Karpas-422 (cell line): ENCODE measurements around the gene ZNF559. TPM values are rescaled to one million over a fixed set of nuclear protein-coding genes. Genes with fewer than 3 reads are reported as not detected.
A peak's percentile ranks its signal among the peaks of the same experiment; 100 is the strongest.

Experiments
- DNase-seq: peaks from one replicate; pipeline ENCODE4 v3.0.0-alpha.2; 2015
- H2AFZ ChIP-seq: fragments of 200-600 bp; sonication (generic); 2 replicates; pipeline ENCODE4 v1.6.1; 2014; ENCODE audit warnings: antibody characterized with exemption, low read length, mixed read lengths
- H3K27ac ChIP-seq: fragments of 200-600 bp; sonication (generic); 2 replicates; pipeline ENCODE4 v1.5.1; 2014; ENCODE audit warnings: mild to moderate bottlenecking, low read length, moderate library complexity
- H3K27me3 ChIP-seq: fragments of 200-600 bp; sonication (generic); 2 replicates; pipeline ENCODE4 v1.6.1; 2014; ENCODE audit warnings: low read length, mixed read lengths
- H3K36me3 ChIP-seq: fragments of 200-600 bp; sonication (generic); 2 replicates; pipeline ENCODE4 v1.6.1; 2014; ENCODE audit warnings: low read length, mixed read lengths; ENCODE audit not compliant: insufficient read depth
- H3K4me1 ChIP-seq: fragments of 200-600 bp; sonication (generic); 2 replicates; pipeline ENCODE4 v1.6.1; 2014; ENCODE audit warnings: mild to moderate bottlenecking, low read length, mixed read lengths
- H3K4me2 ChIP-seq: fragments of 200-600 bp; sonication (generic); 2 replicates; pipeline ENCODE4 v1.6.1; 2014; ENCODE audit warnings: low read length, low read depth, mild to moderate bottlenecking; ENCODE audit not compliant: poor library complexity, severe bottlenecking
- H3K4me3 ChIP-seq: fragments of 200-600 bp; sonication (generic); 2 replicates; pipeline ENCODE4 v1.5.1; 2014; ENCODE audit warnings: mild to moderate bottlenecking, antibody characterized with exemption, low read length, mixed read lengths
- H3K79me2 ChIP-seq: fragments of 200-600 bp; sonication (generic); 2 replicates; pipeline ENCODE4 v1.6.1; 2014; ENCODE audit warnings: mild to moderate bottlenecking, low read length, mixed read lengths
- H3K9ac ChIP-seq: fragments of 200-600 bp; sonication (generic); 2 replicates; pipeline ENCODE4 v1.6.0; 2014; ENCODE audit warnings: low read length
- H3K9me2 ChIP-seq: fragments of 200-600 bp; sonication (generic), shearing (Covaris generic); replicated peaks from 2 replicates; pipeline ENCODE4 v1.6.0; 2014; ENCODE audit warnings: mild to moderate bottlenecking, low read length, moderate library complexity; ENCODE audit not compliant: insufficient read depth
- H3K9me3 ChIP-seq: fragments of 300-700, 200-600 bp; sonication (generic); 2 replicates; pipeline ENCODE4 v1.6.1; 2014; ENCODE audit warnings: low read length, mixed read lengths
- H4K20me1 ChIP-seq: fragments of 200-600 bp; sonication (generic); 2 replicates; pipeline ENCODE4 v1.6.1; 2014; ENCODE audit warnings: mild to moderate bottlenecking, antibody characterized with exemption, low read length, low read depth; ENCODE audit not compliant: insufficient read depth
- total RNA-seq: library from RNA; depleted of rRNA; stranded (reverse); fragments of >200 nt; shearing (Covaris generic); gene quantifications from 2 replicates; pipeline ENCODE4 v1.2.3, GENCODE V29; 2014; ENCODE audit warnings: low replicate concordance; rRNA removed

The ZNF559 gene
- total RNA-seq, 1 experiment from 2014 or later = 42.2 TPM

DNA sequence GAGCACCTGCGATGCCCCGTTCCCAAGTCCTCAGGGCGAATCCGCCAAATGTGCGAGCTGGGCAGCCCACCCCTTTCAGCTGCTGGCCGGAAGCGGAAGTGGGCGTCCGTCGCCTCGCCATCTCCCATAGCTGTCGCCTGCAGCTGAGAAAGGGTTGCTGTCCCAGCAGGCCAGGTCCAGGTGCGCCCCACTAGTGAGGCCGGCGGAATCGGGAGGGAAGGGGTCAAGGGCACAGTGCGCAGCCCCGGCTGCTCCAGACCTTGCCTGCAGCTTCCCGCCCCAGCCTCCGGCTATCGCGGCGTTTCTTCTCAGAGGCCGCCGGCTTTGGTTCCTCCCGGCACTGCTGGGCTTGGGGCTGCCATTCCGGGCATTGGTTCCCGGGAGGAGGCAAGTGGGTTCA lies 38.9 kb downstream of the ZNF559 start, which contains the start of gene ZNF177:
Gene ZNF177, plus strand, starts transcription at position 109 of the 400 bp plus-strand sequence. CDS start 15,299 bp downstream, outside the sequence.
- H2AFZ ChIP-seq = no peak within 1 kb of the TSS
- peaks cover 12% of the 10 kb centered on the region for H3K36me3 ChIP-seq
- H3K9me3 ChIP-seq = peaks cover 25% of the 10 kb centered on the region
- no peak within 1 kb of the TSS for H3K4me2 ChIP-seq
- no peak within 1 kb of the TSS for H3K4me3 ChIP-seq
- H3K9me2 ChIP-seq = no peaks in the 10 kb centered on the region
- no peak within 1 kb of the TSS for H3K9ac ChIP-seq
- no peaks in the 10 kb centered on the region for H4K20me1 ChIP-seq
- H3K27me3 ChIP-seq = no peaks in the 10 kb centered on the region
- no peak for DNase-seq
- no peaks in the 10 kb centered on the region for H3K4me1 ChIP-seq
- H3K79me2 ChIP-seq = no peaks in the 10 kb centered on the region
- H3K27ac ChIP-seq = no peak within 1 kb of the TSS

GRCh38 chr19:9370738-9371619 lies 47.0 kb downstream of the ZNF559 start:
- Histone ChIP-seq H3K9me2 (no peaks in the 10 kb centered on the region), H3K4me3 (no peak overlapping the region), H2AFZ (no peak overlapping the region), H4K20me1 (no peaks in the 10 kb centered on the region), H3K9me3 (peaks cover 53% of the 10 kb centered on the region), H3K36me3 (peaks cover 26% of the 10 kb centered on the region), H3K9ac (no peak overlapping the region), H3K27me3 (no peaks in the 10 kb centered on the region), H3K4me1 (no peaks in the 10 kb centered on the region), H3K27ac (no peak overlapping the region), H3K79me2 (no peaks in the 10 kb centered on the region), H3K4me2 (no peak overlapping the region)
- no peak for DNase-seq

GRCh38 chr19:9381361-9381785 lies 57.4 kb downstream of the ZNF559 start:
- Histone ChIP-seq H3K9me2 (no peaks in the 10 kb centered on the region), H3K9me3 (peaks cover 68% of the 10 kb centered on the region), H3K36me3 (peaks cover 71% of the 10 kb centered on the region), H3K79me2 (no peaks in the 10 kb centered on the region), H3K4me1 (no peaks in the 10 kb centered on the region), H3K4me3 (0 out of 2 replicates have a peak overlapping the region, but pooled peaks have one; percentile 12), H2AFZ (no peak overlapping the region), H3K27me3 (no peaks in the 10 kb centered on the region), H3K9ac (no peak overlapping the region), H4K20me1 (no peaks in the 10 kb centered on the region), H3K4me2 (no peak overlapping the region), H3K27ac (no peak overlapping the region)
- DNase-seq = no peak

Other genes starting within 250 kb of the ZNF559 start
- gene OR1M1, start 237.1 kb upstream of the ZNF559 start, total RNA-seq = not detected in 2 replicates
- not detected in 2 replicates for gene OR7G2, start 216.7 kb upstream of the ZNF559 start, total RNA-seq
- not detected in 2 replicates for gene OR7G1, start 208.4 kb upstream of the ZNF559 start, total RNA-seq
- not detected in 2 replicates for gene OR7G3, start 197.2 kb upstream of the ZNF559 start, total RNA-seq
- gene ZNF317, start 183.8 kb upstream of the ZNF559 start, total RNA-seq = 26.6 and 48.1 TPM in 2 replicates
- gene OR7D2, start 145.2 kb upstream of the ZNF559 start, total RNA-seq = not detected in 2 replicates
- gene OR7D4, start 104.6 kb upstream of the ZNF559 start, total RNA-seq = not detected in 2 replicates
- not detected in 2 replicates for gene OR7E24, start 73.2 kb upstream of the ZNF559 start, total RNA-seq
- gene ZNF699, start 14.3 kb upstream of the ZNF559 start, total RNA-seq = 6.9 and 14.4 TPM in 2 replicates
- gene ZNF177, start 38.8 kb downstream of the ZNF559 start, total RNA-seq = 2.5 and 5.0 TPM in 2 replicates
- gene ZNF266, start 111.4 kb downstream of the ZNF559 start, total RNA-seq = 21.4 and 54.3 TPM in 2 replicates
- gene ZNF560, start 174.4 kb downstream of the ZNF559 start, total RNA-seq = 0.14 TPM in 1 of 2 replicates, not detected in the other
- gene ZNF426, start 214.5 kb downstream of the ZNF559 start, total RNA-seq = 5.7 and 8.1 TPM in 2 replicates